ENCODE results near the gene BHLHA9. TPM values are rescaled to one million over a fixed set of nuclear protein-coding genes. Genes with fewer than 3 reads are reported as not detected.

Gene BHLHA9
- polyA plus RNA-seq, 4 donors, result not detected

DNA sequence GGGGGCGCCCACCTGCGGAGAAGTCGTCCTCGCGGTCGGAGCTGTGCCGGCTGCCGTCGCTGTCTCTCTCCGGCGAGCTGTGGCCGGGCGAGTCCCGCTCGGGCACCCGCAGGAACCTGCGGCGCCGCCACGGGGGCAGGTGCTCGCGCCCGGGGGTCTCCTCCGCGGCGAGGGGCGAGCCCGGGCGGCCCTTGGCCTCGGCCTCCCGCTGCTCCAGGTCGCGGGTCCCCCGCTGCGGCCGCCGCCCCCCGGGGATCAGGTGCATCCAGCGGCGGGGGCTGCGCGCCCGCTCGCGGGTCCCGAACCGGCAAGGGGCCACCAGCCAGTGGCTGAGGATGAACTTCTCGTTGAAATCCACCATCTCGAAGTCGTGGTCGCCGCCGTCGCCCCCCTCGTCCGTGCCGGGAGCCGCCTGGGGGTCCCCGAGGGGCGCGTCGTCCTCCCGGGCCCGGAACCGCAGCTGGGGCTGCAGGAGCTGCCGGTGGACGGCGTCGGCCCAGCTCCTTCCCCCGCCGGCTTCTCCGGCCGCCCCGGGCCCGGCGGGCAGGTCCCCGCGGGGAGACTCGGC lies 41.4 kb upstream of the BHLHA9 start:
- H3K27ac ChIP-seq (ENCODE audit: low read depth in 1 of 3, low read length in 2 of 3), result peak overlapping the region in 1 of 3 donors; percentile 75
- peaks cover 0 to 4% (median 0%) of the 10 kb centered on the region in 3 donors for H3K4me1 ChIP-seq (ENCODE audit: control insufficient read depth in 3 of 3, insufficient read depth in 2 of 3, low read depth in 1 of 3, low read length in 2 of 3)
- WGBS, 3 donors, result 0 to 1% (median 1%) methylated on average over 34 to 79 of the region's 79 CpGs
- no peak for FAIRE-seq
- peak overlapping the region in 2 of 3 donors; percentile 76 for H3K4me3 ChIP-seq (ENCODE audit: low read depth in 1 of 3, low read length in 3 of 3)
- peak in 1 of 2 donors; percentile 36 for DNase-seq
- peaks cover 0 to 2% of the 10 kb centered on the region in 2 donors for H3K9me3 ChIP-seq (ENCODE audit: control insufficient read depth in 2 of 2, insufficient read depth in 1 of 2, low read depth in 1 of 2, low read length in 1 of 2)
- no peaks in the 10 kb centered on the region for H3K36me3 ChIP-seq (ENCODE audit: control insufficient read depth in 3 of 3, insufficient read depth in 2 of 3, low read depth in 1 of 3, low read length in 3 of 3)
- peaks cover 0 to 56% (median 0%) of the 10 kb centered on the region in 3 donors for H3K27me3 ChIP-seq (ENCODE audit: control insufficient read depth in 3 of 3, insufficient read depth in 3 of 3, low read length in 3 of 3)

GRCh38 chr17:1229349-1229899 lies 40.8 kb upstream of the BHLHA9 start:
- Histone ChIP-seq H3K9me3 (ENCODE audit: control insufficient read depth in 2 of 2, insufficient read depth in 1 of 2, low read depth in 1 of 2, low read length in 1 of 2) (peaks cover 0 to 2% of the 10 kb centered on the region in 2 donors), H3K27me3 (ENCODE audit: control insufficient read depth in 3 of 3, insufficient read depth in 3 of 3, low read length in 3 of 3) (peaks cover 0 to 56% (median 0%) of the 10 kb centered on the region in 3 donors), H3K36me3 (ENCODE audit: control insufficient read depth in 3 of 3, insufficient read depth in 2 of 3, low read depth in 1 of 3, low read length in 3 of 3) (no peaks in the 10 kb centered on the region), H3K4me3 (ENCODE audit: low read depth in 1 of 3, low read length in 3 of 3) (peak overlapping the region in 2 of 3 donors; percentile 76), H3K27ac (ENCODE audit: low read depth in 1 of 3, low read length in 2 of 3) (peak overlapping the region in 2 of 3 donors; percentile 64 to 75), H3K4me1 (ENCODE audit: control insufficient read depth in 3 of 3, insufficient read depth in 2 of 3, low read depth in 1 of 3, low read length in 2 of 3) (peaks cover 0 to 4% (median 0%) of the 10 kb centered on the region in 3 donors)
- FAIRE-seq (no peak), DNase-seq (peak; percentile 61)
- 0 to 1% (median 0%) methylated on average over 36 to 74 of the region's 74 CpGs for WGBS, 3 donors

DNA sequence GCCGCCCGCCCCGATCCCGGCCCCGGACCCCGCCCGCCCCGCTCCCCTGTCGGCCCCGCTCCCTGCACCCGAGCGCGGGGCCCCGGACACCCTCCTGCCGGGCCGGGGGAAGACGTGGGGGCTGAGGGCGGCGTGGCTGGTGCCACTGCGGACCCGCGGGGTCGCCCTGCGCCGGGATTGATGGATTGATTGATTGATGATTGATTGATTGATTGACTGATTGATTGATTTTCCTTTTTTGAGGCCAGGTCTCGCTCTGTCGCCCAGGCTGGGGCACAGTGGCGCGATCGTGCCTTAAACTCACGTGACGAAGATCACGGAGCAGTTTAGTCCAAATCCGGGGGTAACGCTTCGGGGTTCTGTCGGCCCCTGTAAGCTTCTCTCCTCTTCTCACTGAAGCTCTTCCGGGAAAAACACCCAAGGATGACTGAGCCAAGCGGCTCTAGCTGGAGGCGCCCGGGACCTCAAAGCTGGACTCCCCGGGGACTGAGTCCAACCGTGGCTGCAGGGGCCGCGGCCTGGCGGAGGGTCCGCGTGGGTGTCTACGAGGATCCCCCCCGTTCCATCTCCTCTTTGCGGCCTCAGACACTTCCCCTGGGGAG lies 40.2 kb upstream of the BHLHA9 start:
- Histone ChIP-seq H3K27ac (ENCODE audit: low read depth in 1 of 3, low read length in 2 of 3) (no peak overlapping the region), H3K36me3 (ENCODE audit: control insufficient read depth in 3 of 3, insufficient read depth in 2 of 3, low read depth in 1 of 3, low read length in 3 of 3) (no peaks in the 10 kb centered on the region), H3K4me3 (ENCODE audit: low read depth in 1 of 3, low read length in 3 of 3) (peak overlapping the region in 1 of 3 donors; percentile 76), H3K27me3 (ENCODE audit: control insufficient read depth in 3 of 3, insufficient read depth in 3 of 3, low read length in 3 of 3) (peaks cover 0 to 56% (median 0%) of the 10 kb centered on the region in 3 donors), H3K9me3 (ENCODE audit: control insufficient read depth in 2 of 2, insufficient read depth in 1 of 2, low read depth in 1 of 2, low read length in 1 of 2) (peaks cover 0 to 2% of the 10 kb centered on the region in 2 donors), H3K4me1 (ENCODE audit: control insufficient read depth in 3 of 3, insufficient read depth in 2 of 3, low read depth in 1 of 3, low read length in 2 of 3) (peaks cover 0 to 4% (median 0%) of the 10 kb centered on the region in 3 donors)
- 9 to 20% (median 11%) methylated on average over 48 to 51 of the region's 51 CpGs for WGBS, 3 donors
- FAIRE-seq (no peak), DNase-seq (no peak)

DNA sequence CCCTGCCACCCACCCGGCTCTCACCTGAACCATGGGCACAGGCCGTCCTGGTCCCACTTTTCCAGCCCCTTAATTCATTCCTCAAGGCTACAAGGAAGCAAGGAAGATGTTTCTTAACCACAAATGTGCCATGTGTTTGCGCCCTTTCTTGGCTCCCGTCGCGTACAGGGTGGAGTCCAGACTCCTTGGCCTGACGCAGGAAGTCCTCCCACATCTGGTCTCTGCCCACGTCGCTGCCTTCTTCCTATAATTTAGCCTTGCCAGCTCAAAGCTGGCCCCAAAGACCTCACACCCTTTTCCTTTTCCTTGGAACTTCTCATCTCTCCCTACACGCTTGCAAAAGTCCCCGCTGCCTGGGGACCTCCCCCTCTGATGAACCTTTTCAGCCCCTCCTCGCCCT lies 38.8 kb upstream of the BHLHA9 start:
- no peak for FAIRE-seq
- Histone ChIP-seq H3K27me3 (ENCODE audit: control insufficient read depth in 3 of 3, insufficient read depth in 3 of 3, low read length in 3 of 3) (peaks cover 0 to 51% (median 0%) of the 10 kb centered on the region in 3 donors), H3K36me3 (ENCODE audit: control insufficient read depth in 3 of 3, insufficient read depth in 2 of 3, low read depth in 1 of 3, low read length in 3 of 3) (no peaks in the 10 kb centered on the region), H3K9me3 (ENCODE audit: control insufficient read depth in 2 of 2, insufficient read depth in 1 of 2, low read depth in 1 of 2, low read length in 1 of 2) (peaks cover 0 to 2% of the 10 kb centered on the region in 2 donors), H3K4me3 (ENCODE audit: low read depth in 1 of 3, low read length in 3 of 3) (no peak overlapping the region), H3K4me1 (ENCODE audit: control insufficient read depth in 3 of 3, insufficient read depth in 2 of 3, low read depth in 1 of 3, low read length in 2 of 3) (peaks cover 0 to 4% (median 0%) of the 10 kb centered on the region in 3 donors), H3K27ac (ENCODE audit: low read depth in 1 of 3, low read length in 2 of 3) (no peak overlapping the region)
- peak in 1 of 2 donors; percentile 64 for DNase-seq
- WGBS, 3 donors, result 18 to 49% (median 38%) methylated on average over 12 of the region's 12 CpGs

- Histone ChIP-seq H3K9me3 (ENCODE audit: control insufficient read depth in 2 of 2, insufficient read depth in 1 of 2, low read depth in 1 of 2, low read length in 1 of 2) (peaks cover 0 to 2% of the 10 kb centered on the region in 2 donors), H3K4me3 (ENCODE audit: low read depth in 1 of 3, low read length in 3 of 3) (no peak overlapping the region), H3K36me3 (ENCODE audit: control insufficient read depth in 3 of 3, insufficient read depth in 2 of 3, low read depth in 1 of 3, low read length in 3 of 3) (no peaks in the 10 kb centered on the region), H3K27ac (ENCODE audit: low read depth in 1 of 3, low read length in 2 of 3) (no peak overlapping the region), H3K4me1 (ENCODE audit: control insufficient read depth in 3 of 3, insufficient read depth in 2 of 3, low read depth in 1 of 3, low read length in 2 of 3) (peaks cover 0 to 4% (median 0%) of the 10 kb centered on the region in 3 donors), H3K27me3 (ENCODE audit: control insufficient read depth in 3 of 3, insufficient read depth in 3 of 3, low read length in 3 of 3) (peaks cover 0 to 44% (median 0%) of the 10 kb centered on the region in 3 donors)
- FAIRE-seq (no peak), DNase-seq (no peak)
- 80 to 90% (median 86%) methylated on average over 8 of the region's 8 CpGs for WGBS, 3 donors
Observed at GRCh38 chr17:1232331-1232730, 37.9 kb upstream of the BHLHA9 start.

GRCh38 chr17:1232786-1233185 lies 37.5 kb upstream of the BHLHA9 start:
- peaks cover 0 to 39% (median 0%) of the 10 kb centered on the region in 3 donors for H3K27me3 ChIP-seq (ENCODE audit: control insufficient read depth in 3 of 3, insufficient read depth in 3 of 3, low read length in 3 of 3)
- FAIRE-seq, result no peak
- WGBS, 3 donors, result 57 to 67% (median 65%) methylated on average over 10 to 11 of the region's 11 CpGs

GRCh38 chr17:1234455-1234854 lies 35.8 kb upstream of the BHLHA9 start:
- DNase-seq (no peak), FAIRE-seq (no peak)
- Histone ChIP-seq H3K9me3 (ENCODE audit: control insufficient read depth in 2 of 2, insufficient read depth in 1 of 2, low read depth in 1 of 2, low read length in 1 of 2) (peaks cover 0 to 2% of the 10 kb centered on the region in 2 donors), H3K27me3 (ENCODE audit: control insufficient read depth in 3 of 3, insufficient read depth in 3 of 3, low read length in 3 of 3) (peaks cover 0 to 31% (median 0%) of the 10 kb centered on the region in 3 donors), H3K4me1 (ENCODE audit: control insufficient read depth in 3 of 3, insufficient read depth in 2 of 3, low read depth in 1 of 3, low read length in 2 of 3) (peaks cover 0 to 4% (median 0%) of the 10 kb centered on the region in 3 donors), H3K4me3 (ENCODE audit: low read depth in 1 of 3, low read length in 3 of 3) (no peak overlapping the region), H3K27ac (ENCODE audit: low read depth in 1 of 3, low read length in 2 of 3) (no peak overlapping the region), H3K36me3 (ENCODE audit: control insufficient read depth in 3 of 3, insufficient read depth in 2 of 3, low read depth in 1 of 3, low read length in 3 of 3) (no peaks in the 10 kb centered on the region)
- 81 to 87% (median 82%) methylated on average over 4 of the region's 4 CpGs for WGBS, 3 donors

More at GRCh38 chr17:1232786-1233185, 37.5 kb upstream of the BHLHA9 start:
- H3K9me3 ChIP-seq (ENCODE audit: control insufficient read depth in 2 of 2, insufficient read depth in 1 of 2, low read depth in 1 of 2, low read length in 1 of 2), result peaks cover 0 to 2% of the 10 kb centered on the region in 2 donors
- DNase-seq, result no peak
- H3K4me3 ChIP-seq (ENCODE audit: low read depth in 1 of 3, low read length in 3 of 3), result no peak overlapping the region
- H3K4me1 ChIP-seq (ENCODE audit: control insufficient read depth in 3 of 3, insufficient read depth in 2 of 3, low read depth in 1 of 3, low read length in 2 of 3), result peaks cover 0 to 4% (median 0%) of the 10 kb centered on the region in 3 donors
- H3K36me3 ChIP-seq (ENCODE audit: control insufficient read depth in 3 of 3, insufficient read depth in 2 of 3, low read depth in 1 of 3, low read length in 3 of 3), result no peaks in the 10 kb centered on the region
- H3K27ac ChIP-seq (ENCODE audit: low read depth in 1 of 3, low read length in 2 of 3), result no peak overlapping the region

DNA sequence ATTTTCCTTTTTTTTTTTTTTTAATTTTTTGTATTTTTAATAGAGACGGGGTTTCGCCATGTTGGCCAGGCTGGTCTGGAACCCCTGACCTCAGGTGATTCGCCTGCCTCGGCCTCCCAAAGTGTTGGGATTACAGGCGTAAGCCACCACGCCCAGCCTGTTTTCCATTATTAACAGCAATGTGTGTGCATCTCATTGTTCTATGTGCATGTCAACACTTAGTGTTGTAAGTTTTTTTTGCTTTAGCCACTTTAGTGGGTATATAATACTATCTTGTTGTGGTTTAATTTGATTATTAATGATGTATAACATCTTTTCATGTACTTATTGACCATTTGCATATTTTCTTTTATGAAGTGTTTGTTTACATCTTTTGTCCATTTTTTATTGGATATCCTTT lies 32.8 kb upstream of the BHLHA9 start:
- 78 to 97% (median 93%) methylated on average over 6 of the region's 6 CpGs for WGBS, 3 donors
- no peak for DNase-seq
- no peaks in the 10 kb centered on the region for H3K4me1 ChIP-seq (ENCODE audit: control insufficient read depth in 3 of 3, insufficient read depth in 2 of 3, low read depth in 1 of 3, low read length in 2 of 3)
- no peaks in the 10 kb centered on the region for H3K9me3 ChIP-seq (ENCODE audit: control insufficient read depth in 2 of 2, insufficient read depth in 1 of 2, low read depth in 1 of 2, low read length in 1 of 2)
- no peak overlapping the region for H3K27ac ChIP-seq (ENCODE audit: low read depth in 1 of 3, low read length in 2 of 3)
- no peak for FAIRE-seq
- no peak overlapping the region for H3K4me3 ChIP-seq (ENCODE audit: low read depth in 1 of 3, low read length in 3 of 3)
- no peaks in the 10 kb centered on the region for H3K36me3 ChIP-seq (ENCODE audit: control insufficient read depth in 3 of 3, insufficient read depth in 2 of 3, low read depth in 1 of 3, low read length in 3 of 3)
- peaks cover 0 to 7% (median 0%) of the 10 kb centered on the region in 3 donors for H3K27me3 ChIP-seq (ENCODE audit: control insufficient read depth in 3 of 3, insufficient read depth in 3 of 3, low read length in 3 of 3)

Data from small intestine (tissue), 7 donors.